HepG2 (cell line): ENCODE measurements around the gene EHBP1. TPM values are rescaled to one million over a fixed set of nuclear protein-coding genes. Genes with fewer than 3 reads are reported as not detected.

Experiments
- AHR ChIP-seq: IDR thresholded peaks from 2 replicates; pipeline ENCODE4 v1.6.1; 2018; ENCODE audit warnings: missing genetic modification reagents, missing compliant biosample characterization
- ATF7-NPFF ChIP-seq: sonication (generic); formaldehyde crosslinking; IDR thresholded peaks from 2 replicates; pipeline ENCODE4 v1.8.1; 2023; ENCODE audit warnings: mild to moderate bottlenecking, low read depth, missing genetic modification reagents, moderate library complexity
- BCL3 ChIP-seq: sonication (generic); formaldehyde crosslinking; IDR thresholded peaks from 2 replicates; pipeline ENCODE4 v1.5.1; 2020; ENCODE audit warnings: mild to moderate bottlenecking, missing genetic modification reagents, moderate library complexity
- EHMT2 ChIP-seq: fragments of 200-600 bp; sonication (generic); IDR thresholded peaks from 2 replicates; pipeline ENCODE4 v1.7.0; 2017; ENCODE audit warnings: antibody characterized with exemption, low read depth, low read length, borderline replicate concordance
- FOXM1 ChIP-seq: sonication (generic); formaldehyde crosslinking; IDR thresholded peaks from 2 replicates; pipeline ENCODE4 v1.5.0; 2020; ENCODE audit warnings: missing genetic modification reagents
- GABPB1 ChIP-seq: IDR thresholded peaks from 2 replicates; pipeline ENCODE4 v1.6.1; 2016; ENCODE audit warnings: mild to moderate bottlenecking, missing genetic modification reagents, moderate library complexity, missing compliant biosample characterization
- JARID2 ChIP-seq: sonication (generic); formaldehyde crosslinking; IDR thresholded peaks from 2 replicates; pipeline ENCODE4 v1.8.1; 2023; ENCODE audit warnings: missing genetic modification reagents, inconsistent platforms; ENCODE audit not compliant: insufficient replicate concordance
- KDM2A ChIP-seq: sonication (generic); formaldehyde crosslinking; IDR thresholded peaks from 2 replicates; pipeline ENCODE4 v1.4.0; 2020; ENCODE audit warnings: low read depth, missing genetic modification reagents, borderline replicate concordance
- KLF15 ChIP-seq: sonication (generic); formaldehyde crosslinking; IDR thresholded peaks from 2 replicates; pipeline ENCODE4 v1.8.1; 2023; ENCODE audit warnings: borderline replicate concordance, mild to moderate bottlenecking, inconsistent platforms, missing genetic modification reagents, mixed read lengths
- MAFK ChIP-seq, 2 experiments: IDR thresholded peaks in 1 of 2; conservative IDR thresholded peaks in 1 of 2; 2 replicates each; pipeline ENCODE4 v1.6.1; 2011; ENCODE audit warnings: improper control_type of control experiment in 2 of 2, low read length in 2 of 2
- NRL ChIP-seq: sonication (generic); formaldehyde crosslinking; IDR thresholded peaks from 2 replicates; pipeline ENCODE4 v1.5.0; 2020; ENCODE audit warnings: missing genetic modification reagents, mild to moderate bottlenecking, moderate library complexity, borderline replicate concordance
- PHF21A ChIP-seq: sonication (generic); formaldehyde crosslinking; IDR thresholded peaks from 2 replicates; pipeline ENCODE4 v1.5.0; 2020; ENCODE audit warnings: mild to moderate bottlenecking, missing genetic modification reagents
- POGZ ChIP-seq: sonication (generic); formaldehyde crosslinking; IDR thresholded peaks from 2 replicates; pipeline ENCODE4 v1.4.0; 2020; ENCODE audit warnings: mild to moderate bottlenecking, missing genetic modification reagents
- RBAK ChIP-seq: sonication (generic); formaldehyde crosslinking; IDR thresholded peaks from 2 replicates; pipeline ENCODE4 v1.5.1; 2020; ENCODE audit warnings: mild to moderate bottlenecking, missing genetic modification reagents
- RFXAP ChIP-seq: sonication (generic); formaldehyde crosslinking; IDR thresholded peaks from 2 replicates; pipeline ENCODE4 v1.4.0; 2020; ENCODE audit warnings: missing genetic modification reagents, borderline replicate concordance
- SALL1 ChIP-seq: sonication (generic); formaldehyde crosslinking; IDR thresholded peaks from 2 replicates; pipeline ENCODE4 v1.8.0; 2022; ENCODE audit warnings: mild to moderate bottlenecking, missing genetic modification reagents
- SP140L ChIP-seq: sonication (generic); formaldehyde crosslinking; IDR thresholded peaks from 2 replicates; pipeline ENCODE4 v1.4.0; 2020; ENCODE audit warnings: missing genetic modification reagents, borderline replicate concordance
- THYN1 ChIP-seq: sonication (generic); formaldehyde crosslinking; IDR thresholded peaks from 2 replicates; pipeline ENCODE4 v1.8.1; 2023; ENCODE audit warnings: low read depth, mild to moderate bottlenecking, moderate library complexity, missing genetic modification reagents, borderline replicate concordance
- ZIK1 ChIP-seq: sonication (generic); formaldehyde crosslinking; IDR thresholded peaks from 2 replicates; pipeline ENCODE4 v1.5.0; 2020; ENCODE audit warnings: mild to moderate bottlenecking, low read depth, missing genetic modification reagents, borderline replicate concordance
- ZNF143 ChIP-seq: sonication (generic); formaldehyde crosslinking; IDR thresholded peaks from 2 replicates; pipeline ENCODE4 v1.4.0; 2020; ENCODE audit warnings: missing genetic modification reagents
- ZNF17 ChIP-seq: sonication (generic); formaldehyde crosslinking; IDR thresholded peaks from 2 replicates; pipeline ENCODE4 v1.5.0; 2020; ENCODE audit warnings: mild to moderate bottlenecking, missing genetic modification reagents
- ZNF234 ChIP-seq: sonication (generic); formaldehyde crosslinking; conservative IDR thresholded peaks from 2 replicates; pipeline ENCODE4 v1.5.1; 2020; ENCODE audit warnings: mild to moderate bottlenecking, missing genetic modification reagents
- ZNF484 ChIP-seq: sonication (generic); formaldehyde crosslinking; IDR thresholded peaks from 2 replicates; pipeline ENCODE4 v1.5.1; 2020; ENCODE audit warnings: mild to moderate bottlenecking, low read depth, missing genetic modification reagents, borderline replicate concordance
- ZNF547 ChIP-seq: sonication (generic); formaldehyde crosslinking; IDR thresholded peaks from 2 replicates; pipeline ENCODE4 v1.5.1; 2020; ENCODE audit warnings: mild to moderate bottlenecking, missing genetic modification reagents
- ZNF564 ChIP-seq: sonication (generic); formaldehyde crosslinking; IDR thresholded peaks from 2 replicates; pipeline ENCODE4 v1.8.1; 2023; ENCODE audit warnings: mild to moderate bottlenecking, missing genetic modification reagents
- ZNF644 ChIP-seq: IDR thresholded peaks from 2 replicates; pipeline ENCODE4 v1.6.1; 2016; ENCODE audit warnings: low read depth
- ZNF709 ChIP-seq: sonication (generic); formaldehyde crosslinking; IDR thresholded peaks from 2 replicates; pipeline ENCODE4 v1.5.0; 2020; ENCODE audit warnings: mild to moderate bottlenecking, missing genetic modification reagents
- ZNF850 ChIP-seq: sonication (generic); formaldehyde crosslinking; conservative IDR thresholded peaks from 2 replicates; pipeline ENCODE4 v1.9.0; 2021; ENCODE audit warnings: mild to moderate bottlenecking, missing genetic modification reagents
- polyA plus RNA-seq, 8 experiments: library from polyadenylated mRNA; depleted of rRNA in 3 of 8; stranded (reverse) in 7 of 8; unstranded in 1 of 8; fragments of >200 nt; fragmentation: Illumina TruSeq in 4 of 8; extraction: Trizol in 4 of 8; gene quantifications; 2 replicates each; pipeline versions ENCODE4 v1.2.1 to v1.2.3, GENCODE V29; 2011 to 2016; ENCODE audit warnings: low read depth in 4 of 8, missing spikeins in 1 of 8, mixed read lengths in 1 of 8; ENCODE audit not compliant: insufficient read depth in 1 of 8
- total RNA-seq, 5 experiments: library from RNA; depleted of rRNA; stranded (reverse); fragments of >200 nt; fragmentation: Illumina TruSeq; extraction: Trizol; gene quantifications; 2 replicates each; pipeline ENCODE4 v1.2.3, GENCODE V29; 2016; ENCODE audit warnings: low read depth in 1 of 5
- TF ChIP-seq, protein P1 (sequence below): sonication (generic); formaldehyde crosslinking; IDR thresholded peaks from 2 replicates; pipeline ENCODE4 v1.4.0; 2020; ENCODE audit warnings: mild to moderate bottlenecking, missing genetic modification reagents, borderline replicate concordance
- TF ChIP-seq, protein P2 (sequence below): sonication (generic); formaldehyde crosslinking; IDR thresholded peaks from 2 replicates; pipeline ENCODE4 v1.4.0; 2020; ENCODE audit warnings: missing genetic modification reagents; ENCODE audit errors: not compliant biosample characterization

The EHBP1 gene
- total and polyA plus RNA-seq, 2 of the 13 experiments (the other 11 are each of a cell fraction or from before 2014, with no cell fraction given): 93.5 to 146 TPM

GRCh38 chr2:62672601-62673000 lies 32.9 kb upstream of the EHBP1 start (continued):
- TF ChIP-seq MAFK (conservative IDR thresholded peaks at IDR 0.05 in 1 of 2, IDR thresholded peaks at IDR 0.05 in 1 of 2; ENCODE audit: low read length in 2 of 2) (no peak), ZNF143 (CRISPR knock-in tag) (no peak), ZNF234 (no peak), ZNF484 (CRISPR knock-in tag) (no peak), AHR (no peak), KLF15 (no peak), ATF7-NPFF (CRISPR knock-in tag) (no peak), ZNF547 (no peak), ZIK1 (CRISPR knock-in tag) (no peak), ZNF644 (CRISPR knock-in tag) (0 out of 2 replicates have a peak, but pooled peaks have one; percentile 69), BCL3 (CRISPR knock-in tag) (no peak), ZNF564 (no peak), NRL (no peak), ZNF709 (CRISPR knock-in tag) (no peak), EHMT2 (no peak), RFXAP (no peak), KDM2A (CRISPR knock-in tag) (no peak), POGZ (CRISPR knock-in tag) (0 out of 2 replicates have a peak, but pooled peaks have one; percentile 19), FOXM1 (no peak), ZNF17 (CRISPR knock-in tag) (no peak), ZNF850 (CRISPR knock-in tag) (no peak), RBAK (CRISPR knock-in tag) (no peak), SALL1 (CRISPR knock-in tag) (peak; percentile 51; the same call in 1 of the 2 replicates), THYN1 (CRISPR knock-in tag) (no peak), SP140L (CRISPR knock-in tag) (no peak), GABPB1 (CRISPR knock-in tag) (no peak), JARID2 (CRISPR knock-in tag) (no peak), PHF21A (CRISPR knock-in tag) (0 out of 2 replicates have a peak, but pooled peaks have one; percentile 13)
- TF ChIP-seq, protein P1, sequence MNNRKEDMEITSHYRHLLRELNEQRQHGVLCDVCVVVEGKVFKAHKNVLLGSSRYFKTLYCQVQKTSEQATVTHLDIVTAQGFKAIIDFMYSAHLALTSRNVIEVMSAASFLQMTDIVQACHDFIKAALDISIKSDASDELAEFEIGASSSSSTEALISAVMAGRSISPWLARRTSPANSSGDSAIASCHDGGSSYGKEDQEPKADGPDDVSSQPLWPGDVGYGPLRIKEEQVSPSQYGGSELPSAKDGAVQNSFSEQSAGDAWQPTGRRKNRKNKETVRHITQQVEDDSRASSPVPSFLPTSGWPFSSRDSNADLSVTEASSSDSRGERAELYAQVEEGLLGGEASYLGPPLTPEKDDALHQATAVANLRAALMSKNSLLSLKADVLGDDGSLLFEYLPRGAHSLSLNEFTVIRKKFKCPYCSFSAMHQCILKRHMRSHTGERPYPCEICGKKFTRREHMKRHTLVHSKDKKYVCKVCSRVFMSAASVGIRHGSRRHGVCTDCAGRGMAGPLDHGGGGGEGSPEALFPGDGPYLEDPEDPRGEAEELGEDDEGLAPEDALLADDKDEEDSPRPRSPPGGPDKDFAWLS (CRISPR knock-in tag): no peak
- TF ChIP-seq, protein P2, sequence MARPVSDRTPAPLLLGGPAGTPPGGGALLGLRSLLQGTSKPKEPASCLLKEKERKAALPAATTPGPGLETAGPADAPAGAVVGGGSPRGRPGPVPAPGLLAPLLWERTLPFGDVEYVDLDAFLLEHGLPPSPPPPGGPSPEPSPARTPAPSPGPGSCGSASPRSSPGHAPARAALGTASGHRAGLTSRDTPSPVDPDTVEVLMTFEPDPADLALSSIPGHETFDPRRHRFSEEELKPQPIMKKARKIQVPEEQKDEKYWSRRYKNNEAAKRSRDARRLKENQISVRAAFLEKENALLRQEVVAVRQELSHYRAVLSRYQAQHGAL: no peak
